ENCODE data around the gene VPS4A. TPM values are rescaled to one million over a fixed set of nuclear protein-coding genes. Genes with fewer than 3 reads are reported as not detected.

Gene VPS4A
- total RNA-seq, 2 experiments from 2014 or later, result 30.5 to 31.2 TPM

DNA sequence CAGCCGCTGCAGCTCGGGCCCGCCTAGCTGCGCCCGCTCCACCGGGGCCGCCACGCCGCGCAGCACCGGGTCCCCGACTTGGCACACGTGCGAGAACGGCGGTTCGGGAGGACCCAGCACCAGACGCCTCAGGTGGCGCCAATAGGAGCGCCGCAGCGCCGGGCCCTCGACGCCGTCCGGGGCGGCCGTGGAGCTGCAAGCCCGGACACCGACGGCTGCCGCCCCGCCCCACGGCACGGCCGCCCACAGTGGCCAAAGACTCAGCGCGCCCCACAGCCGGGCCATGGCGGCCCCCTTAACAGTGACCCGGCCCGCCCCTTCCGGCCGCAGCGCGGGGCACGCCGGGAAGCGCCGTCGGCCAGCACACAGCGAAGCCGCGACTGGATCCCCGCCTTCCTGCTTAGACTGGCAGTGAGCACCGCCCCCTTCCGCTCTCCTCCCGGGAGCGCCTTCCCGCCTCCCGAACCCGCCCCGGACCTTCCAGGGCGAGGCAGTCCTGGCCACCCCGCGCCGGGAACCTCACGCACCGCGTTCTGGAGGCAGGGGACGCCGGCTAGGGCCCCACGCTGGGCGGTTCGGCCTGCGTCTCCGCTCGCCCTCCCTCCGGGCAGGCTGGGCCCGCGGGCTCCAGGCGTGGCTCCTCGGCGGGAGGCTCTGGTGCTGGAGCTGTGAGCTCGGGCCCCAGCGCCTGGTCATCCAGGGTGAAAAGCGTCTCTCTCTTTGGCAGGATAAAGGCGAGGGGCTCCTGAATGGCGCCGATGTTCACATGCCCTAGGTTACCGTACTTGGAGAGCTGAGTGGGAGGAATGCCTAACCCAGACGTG lies 19.3 kb downstream of the VPS4A start, which contains the start of gene PDF:
PDF (minus strand) TSS at position 303 of the 824 bp plus-strand sequence; CDS start at position 285, 18 bp downstream.
- POLR2A ChIA-PET, result interaction anchor here (1.0 to 7.2 kb wide), 8 partner anchors 9 to 234 kb away, joined by 3 to 93 read pairs (median 3); partner anchors contain the start of genes COG8 and NIP7
- H3K9me3 Mint-ChIP-seq, result no peaks in the 10 kb centered on the region
- no peak for TF ChIP-seq CTCF (IDR thresholded peaks at IDR 0.05)
- peak within 1 kb of the TSS; percentile 84 for H3K4me3 Mint-ChIP-seq
- peak; percentile 97 for ATAC-seq
- CTCF ChIA-PET, result interaction anchor here (4.4 kb wide), 1 partner anchor 9 kb away, joined by 28 read pairs; the partner anchor contains the start of genes COG8 and NIP7
- intact Hi-C loops (cut with micrococcal nuclease), result loop anchor here (1.0 kb wide), 1 partner anchor 9 kb away; the partner anchor contains the start of genes COG8 and NIP7
- H3K27ac Mint-ChIP-seq, result peak within 1 kb of the TSS; percentile 87
- H3K4me1 Mint-ChIP-seq (ENCODE audit: low read depth), result peaks cover 40% of the 10 kb centered on the region
- H3K27me3 Mint-ChIP-seq, result no peaks in the 10 kb centered on the region
- H3K36me3 Mint-ChIP-seq (ENCODE audit: low read depth), result peaks cover 61% of the 10 kb centered on the region
- DNase-seq, result peak; percentile 85

- CTCF ChIA-PET, result no interaction called here
- no peak for DNase-seq
- no peak for TF ChIP-seq CTCF (IDR thresholded peaks at IDR 0.05)
- Mint-ChIP-seq H3K27ac (no peak overlapping the region), H3K9me3 (no peaks in the 10 kb centered on the region), H3K36me3 (ENCODE audit: low read depth) (peaks cover 50% of the 10 kb centered on the region), H3K4me3 (no peak overlapping the region), H3K27me3 (no peaks in the 10 kb centered on the region), H3K4me1 (ENCODE audit: low read depth) (peaks cover 34% of the 10 kb centered on the region)
- POLR2A ChIA-PET, result interaction anchor here (1.0 kb wide), 1 partner anchor 10 kb away, joined by 3 read pairs; no protein-coding TSS in a partner anchor
- intact Hi-C loops (cut with micrococcal nuclease), result no loop called here
- ATAC-seq, result no peak
Measured at GRCh38 chr16:69334696-69335095, 23.5 kb downstream of the VPS4A start.

DNA sequence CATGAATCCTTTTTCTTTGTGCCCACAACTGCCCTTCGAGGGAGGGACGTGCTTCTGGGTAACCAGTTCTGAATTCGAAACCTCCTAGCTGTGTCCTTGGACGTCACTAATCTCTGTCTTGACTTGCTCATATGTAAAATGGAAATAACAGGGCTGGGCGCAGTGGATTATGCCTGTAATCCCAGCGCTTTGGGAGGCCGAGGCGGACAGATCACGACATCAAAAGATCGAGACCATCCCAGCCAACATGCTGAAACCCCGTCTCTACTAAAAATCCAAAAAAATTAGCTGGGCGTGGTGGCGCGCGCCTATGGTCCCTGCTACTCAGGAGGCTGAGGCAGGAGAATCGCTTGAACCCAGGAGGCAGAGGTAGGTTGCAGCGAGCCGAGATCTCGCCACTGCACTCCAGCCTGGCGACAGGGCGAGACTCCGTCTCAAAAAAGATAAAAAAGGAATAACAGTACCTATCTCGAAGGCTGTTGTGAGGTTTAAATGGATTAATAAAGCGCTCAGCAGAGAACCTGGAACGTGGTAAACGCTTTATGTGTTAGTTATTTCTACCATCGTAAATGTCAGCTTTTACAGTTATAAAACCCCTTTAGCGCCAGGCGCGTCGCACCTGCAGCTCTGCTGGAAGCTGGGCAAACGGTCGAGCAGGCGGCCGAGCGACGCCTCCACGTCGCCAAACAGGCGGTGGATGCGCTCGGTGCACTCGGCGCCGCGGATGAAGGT lies 27.6 kb downstream of the VPS4A start:
- intact Hi-C loops (cut with micrococcal nuclease), result loop anchor here (1.0 kb wide), 1 partner anchor 8 kb away; the partner anchor contains the start of gene PDF
- CTCF ChIA-PET, result interaction anchor here (0.7 to 3.3 kb wide), 10 partner anchors 8 to 692 kb away, joined by 3 to 28 read pairs (median 4); partner anchors contain the start of genes NOB1 and PDF
- ATAC-seq, result no peak
- POLR2A ChIA-PET, result interaction anchor here (1.0 to 6.9 kb wide), 5 partner anchors 9 to 416 kb away, joined by 3 to 72 read pairs (median 3); partner anchors contain the start of gene PDF
- Mint-ChIP-seq H3K9me3 (no peaks in the 10 kb centered on the region), H3K4me3 (peak overlapping the region; percentile 97), H3K36me3 (ENCODE audit: low read depth) (peaks cover 66% of the 10 kb centered on the region), H3K27ac (peak overlapping the region; percentile 99), H3K4me1 (ENCODE audit: low read depth) (peaks cover 54% of the 10 kb centered on the region), H3K27me3 (no peaks in the 10 kb centered on the region)
- DNase-seq, result no peak
- no peak for TF ChIP-seq CTCF (IDR thresholded peaks at IDR 0.05)

DNA sequence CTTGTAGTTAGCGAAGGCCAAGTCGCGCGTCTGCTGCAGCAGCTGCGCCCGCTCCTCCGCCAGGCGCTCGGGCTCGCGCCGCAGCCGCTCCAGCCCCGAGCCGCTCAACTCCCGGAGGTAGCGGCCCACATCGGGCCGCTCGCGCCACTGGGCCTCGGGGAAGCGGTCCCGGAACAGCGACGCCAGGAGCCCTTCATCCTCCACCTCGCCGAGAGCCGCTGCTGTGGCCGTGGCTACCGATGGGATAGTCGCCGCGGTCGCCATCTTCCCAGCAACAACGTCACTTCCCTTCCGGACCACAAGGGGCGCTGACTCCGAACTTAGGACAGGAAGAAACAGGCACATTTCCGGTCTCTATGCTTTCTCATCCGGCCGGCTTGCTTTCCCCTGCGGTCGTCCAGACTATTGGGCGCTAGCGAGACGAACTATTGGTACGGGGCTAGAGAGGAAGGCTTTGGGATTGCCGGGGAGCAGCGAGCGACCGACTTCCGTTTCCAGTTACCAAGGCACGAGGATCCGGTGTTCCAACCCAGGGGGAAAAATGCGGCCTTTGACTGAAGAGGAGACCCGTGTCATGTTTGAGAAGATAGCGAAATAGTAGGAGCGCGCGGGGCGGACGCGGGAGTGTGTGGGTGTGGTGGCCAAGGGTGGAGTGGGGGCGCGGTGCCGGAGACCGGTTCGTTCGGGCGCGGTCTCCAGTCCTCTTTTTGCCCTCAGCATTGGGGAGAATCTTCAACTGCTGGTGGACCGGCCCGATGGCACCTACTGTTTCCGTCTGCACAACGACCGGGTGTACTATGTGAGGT lies 28.3 kb downstream of the VPS4A start, which contains the start of the genes COG8 and NIP7:
COG8 (minus strand) TSS at position 276 of the 806 bp plus-strand sequence; CDS start at position 264, 12 bp downstream.
NIP7 (plus strand) TSS at position 484 of the 806 bp plus-strand sequence; CDS start at position 542, 58 bp downstream.
- Mint-ChIP-seq H3K9me3 (no peaks in the 10 kb centered on the region), H3K27ac (peak within 1 kb of the TSS; percentile 99), H3K4me3 (peak within 1 kb of the TSS; percentile 97), H3K27me3 (no peaks in the 10 kb centered on the region), H3K36me3 (ENCODE audit: low read depth) (peaks cover 65% of the 10 kb centered on the region), H3K4me1 (ENCODE audit: low read depth) (peaks cover 51% of the 10 kb centered on the region)
- peak; percentile 70 for TF ChIP-seq CTCF (IDR thresholded peaks at IDR 0.05)
- intact Hi-C loops (cut with micrococcal nuclease), result loop anchor here (1.0 kb wide), 1 partner anchor 9 kb away; the partner anchor contains the start of gene PDF
- peak; percentile 92 for ATAC-seq
- ChIA-PET POLR2A (interaction anchor here (0.6 to 6.9 kb wide), 9 partner anchors 10 to 423 kb away, joined by 3 to 72 read pairs (median 3); partner anchors contain the start of gene PDF), CTCF (interaction anchor here (0.7 to 3.3 kb wide), 13 partner anchors 7 to 693 kb away, joined by 3 to 28 read pairs (median 5); partner anchors contain the start of genes NOB1 and PDF)
- DNase-seq, result peak; percentile 96
